ENCODE measurements around the gene XRCC4. TPM values are rescaled to one million over a fixed set of nuclear protein-coding genes. Genes with fewer than 3 reads are reported as not detected.

The XRCC4 gene
- total and polyA plus RNA-seq, 9 of the 15 experiments (the other 6 are each of a cell fraction or from before 2014, with no cell fraction given), result 13.6 to 61.6 (median 22.4) TPM

- TF ChIP-seq MGA (IDR thresholded peaks at IDR 0.05), result no peak
These were observed 174.5 kb downstream of the XRCC4 start (continued) for GRCh38 chr5:83251849-83252248.
